DND-41 (cell line): Measurements from ENCODE around the gene GABARAP.

ENCODE experiments used
- ATAC-seq: fragments of 200-7000 bp; cut with Tn5 transposase; 3 replicates; pipeline ENCODE4 v1.9.1; 2021; ENCODE audit warnings: low read depth; ENCODE audit not compliant: insufficient read depth
- DNase-seq: peaks from one replicate; pipeline ENCODE4 v3.0.0-alpha.2; 2020
- H2AFZ ChIP-seq: 2 replicates; pipeline ENCODE4 v1.6.0; 2012; ENCODE audit warnings: low read depth, low read length
- H3K27ac ChIP-seq: 2 replicates; pipeline ENCODE4 v1.5.1; 2012; ENCODE audit warnings: low read length, inconsistent platforms
- H3K27me3 ChIP-seq: fragments of 200-600 bp; sonication (generic); 2 replicates; pipeline ENCODE4 v1.6.0; 2012; ENCODE audit warnings: low read length, mild to moderate bottlenecking, inconsistent platforms; ENCODE audit not compliant: insufficient read depth, poor library complexity
- H3K36me3 ChIP-seq: 2 replicates; pipeline ENCODE4 v1.5.1; 2012; ENCODE audit warnings: low read length, inconsistent platforms; ENCODE audit not compliant: insufficient read depth
- H3K4me1 ChIP-seq: 2 replicates; pipeline ENCODE4 v1.5.1; 2012; ENCODE audit warnings: mild to moderate bottlenecking, low read length; ENCODE audit not compliant: insufficient read depth
- H3K4me2 ChIP-seq: 2 replicates; pipeline ENCODE4 v1.6.0; 2012; ENCODE audit warnings: mild to moderate bottlenecking, moderate library complexity, low read length, inconsistent platforms; ENCODE audit not compliant: insufficient read depth
- H3K4me3 ChIP-seq, 2 experiments: fragments of 200-600 bp in 1 of 2; shearing (Covaris generic) in 1 of 2; 2 replicates each; pipeline ENCODE4 v1.5.1; 2012 to 2016; ENCODE audit warnings: inconsistent platforms in 2 of 2, low read length in 2 of 2, mild to moderate bottlenecking in 2 of 2, low read depth in 1 of 2, moderate library complexity in 1 of 2
- H3K79me2 ChIP-seq: 2 replicates; pipeline ENCODE4 v1.6.0; 2012; ENCODE audit warnings: low read length, inconsistent platforms; ENCODE audit not compliant: insufficient read depth
- H3K9ac ChIP-seq: 2 replicates; pipeline ENCODE4 v1.6.0; 2012; ENCODE audit warnings: low read depth, mild to moderate bottlenecking, inconsistent platforms, low read length, moderate library complexity
- H3K9me3 ChIP-seq: 2 replicates; pipeline ENCODE4 v1.5.1; 2012; ENCODE audit warnings: low read length, moderate library complexity, mild to moderate bottlenecking, inconsistent platforms; ENCODE audit not compliant: insufficient read depth, severe bottlenecking
- H4K20me1 ChIP-seq: 2 replicates; pipeline ENCODE4 v1.6.0; 2012; ENCODE audit warnings: low read length; ENCODE audit not compliant: insufficient read depth
- EZH2 ChIP-seq: IDR thresholded peaks from 3 replicates; pipeline ENCODE4 v1.6.1; 2012; ENCODE audit warnings: borderline replicate concordance, low read depth, mild to moderate bottlenecking, moderate library complexity, low read length, inconsistent platforms; ENCODE audit not compliant: severe bottlenecking
- TF ChIP-seq, protein P1 (sequence below): IDR thresholded peaks from 2 replicates; pipeline ENCODE4 v1.5.1; 2012; ENCODE audit warnings: borderline replicate concordance, low read length, moderate library complexity, mild to moderate bottlenecking; ENCODE audit not compliant: poor library complexity, severe bottlenecking; ENCODE audit errors: extremely low read depth

The GABARAP gene

DNA sequence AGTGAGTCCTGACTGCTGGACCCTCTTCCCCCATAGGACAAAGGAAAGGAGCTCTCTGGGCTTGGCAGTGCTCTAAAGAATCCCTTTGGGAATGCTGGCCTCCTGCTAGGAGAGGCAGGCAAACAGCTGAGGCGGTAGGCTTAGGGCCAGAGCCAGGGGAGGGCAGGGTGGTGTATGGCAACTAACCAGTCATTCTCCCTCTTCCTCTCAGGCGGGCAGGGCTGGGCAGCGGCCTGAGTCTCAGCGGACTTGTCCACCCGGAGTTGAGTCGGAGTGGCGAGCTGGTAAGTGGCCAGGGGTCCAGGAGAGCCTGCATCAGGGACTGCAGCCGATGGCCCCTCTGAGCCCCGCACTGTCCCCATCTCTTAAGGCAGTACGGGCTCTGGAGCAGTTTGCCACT, 18.1 kb downstream of the GABARAP start:
- Histone ChIP-seq H2AFZ (no peak overlapping the region), H3K9me3 (no peaks in the 10 kb centered on the region), H3K4me3 (no peak overlapping the region), H3K79me2 (peaks cover 29% of the 10 kb centered on the region), H3K27ac (no peak overlapping the region), H3K27me3 (no peaks in the 10 kb centered on the region), H3K9ac (no peak overlapping the region), H3K4me1 (peaks cover 30% of the 10 kb centered on the region), H4K20me1 (peaks cover 38% of the 10 kb centered on the region), H3K36me3 (peaks cover 84% of the 10 kb centered on the region), H3K4me2 (no peak overlapping the region)
- DNase-seq, result no peak
- ATAC-seq, result no peak
- TF ChIP-seq EZH2, result no peak
- TF ChIP-seq, protein P1, sequence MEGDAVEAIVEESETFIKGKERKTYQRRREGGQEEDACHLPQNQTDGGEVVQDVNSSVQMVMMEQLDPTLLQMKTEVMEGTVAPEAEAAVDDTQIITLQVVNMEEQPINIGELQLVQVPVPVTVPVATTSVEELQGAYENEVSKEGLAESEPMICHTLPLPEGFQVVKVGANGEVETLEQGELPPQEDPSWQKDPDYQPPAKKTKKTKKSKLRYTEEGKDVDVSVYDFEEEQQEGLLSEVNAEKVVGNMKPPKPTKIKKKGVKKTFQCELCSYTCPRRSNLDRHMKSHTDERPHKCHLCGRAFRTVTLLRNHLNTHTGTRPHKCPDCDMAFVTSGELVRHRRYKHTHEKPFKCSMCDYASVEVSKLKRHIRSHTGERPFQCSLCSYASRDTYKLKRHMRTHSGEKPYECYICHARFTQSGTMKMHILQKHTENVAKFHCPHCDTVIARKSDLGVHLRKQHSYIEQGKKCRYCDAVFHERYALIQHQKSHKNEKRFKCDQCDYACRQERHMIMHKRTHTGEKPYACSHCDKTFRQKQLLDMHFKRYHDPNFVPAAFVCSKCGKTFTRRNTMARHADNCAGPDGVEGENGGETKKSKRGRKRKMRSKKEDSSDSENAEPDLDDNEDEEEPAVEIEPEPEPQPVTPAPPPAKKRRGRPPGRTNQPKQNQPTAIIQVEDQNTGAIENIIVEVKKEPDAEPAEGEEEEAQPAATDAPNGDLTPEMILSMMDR, result no peak

DNA sequence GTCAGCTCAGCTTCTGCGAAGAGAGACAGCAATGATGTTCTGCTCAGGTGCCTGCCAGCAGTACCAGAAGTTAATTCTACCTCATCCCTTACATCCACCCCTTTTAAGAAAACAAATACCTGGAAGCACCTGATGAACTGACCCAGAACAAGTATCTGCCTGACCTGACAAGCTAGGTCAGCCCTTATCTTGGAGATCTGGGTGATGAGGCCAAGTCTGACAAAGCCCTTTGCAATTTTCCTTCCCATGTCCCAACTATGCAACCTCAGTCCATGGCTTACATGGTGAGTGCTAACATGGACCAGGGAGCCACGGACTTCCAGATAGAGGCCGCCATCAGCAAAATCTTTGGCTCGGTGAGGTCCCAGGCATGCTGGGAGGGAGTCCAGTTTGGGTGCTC, 18.9 kb downstream of the GABARAP start:
- H2AFZ ChIP-seq, result no peak overlapping the region
- no peaks in the 10 kb centered on the region for H3K9me3 ChIP-seq
- H3K9ac ChIP-seq, result no peak overlapping the region
- no peak for ATAC-seq
- peaks cover 26% of the 10 kb centered on the region for H3K79me2 ChIP-seq
- no peak overlapping the region for H3K4me3 ChIP-seq
- peaks cover 76% of the 10 kb centered on the region for H3K36me3 ChIP-seq
- H3K4me1 ChIP-seq, result peaks cover 38% of the 10 kb centered on the region
- TF ChIP-seq EZH2, result no peak
- TF ChIP-seq, protein P1, result no peak
- peaks cover 38% of the 10 kb centered on the region for H4K20me1 ChIP-seq
- no peak for DNase-seq
- H3K27me3 ChIP-seq, result no peaks in the 10 kb centered on the region
- no peak overlapping the region for H3K4me2 ChIP-seq
- H3K27ac ChIP-seq, result no peak overlapping the region

DNA sequence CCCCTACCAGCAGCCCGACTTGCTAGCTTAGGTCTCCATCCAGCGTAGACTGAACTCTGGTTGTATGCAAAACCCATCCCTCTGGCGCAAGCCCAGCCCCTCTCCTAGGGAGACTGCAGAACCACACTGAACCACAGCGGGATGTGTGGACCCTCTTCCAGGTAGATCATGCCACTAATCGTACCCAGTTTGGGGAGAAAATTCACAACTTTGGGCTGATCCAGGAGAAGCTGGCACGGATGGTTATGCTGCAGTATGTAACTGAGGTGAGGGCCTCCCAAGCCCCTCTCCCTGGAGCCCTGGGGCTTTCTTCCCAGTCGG, 19.3 kb downstream of the GABARAP start:
- H3K9ac ChIP-seq, result no peak overlapping the region

More for the DNA sequence above, 19.3 kb downstream of the GABARAP start:
- Histone ChIP-seq H3K4me2 (no peak overlapping the region), H3K9me3 (no peaks in the 10 kb centered on the region), H3K27ac (no peak overlapping the region), H2AFZ (no peak overlapping the region), H3K36me3 (peaks cover 72% of the 10 kb centered on the region), H3K27me3 (no peaks in the 10 kb centered on the region), H3K79me2 (peaks cover 26% of the 10 kb centered on the region), H3K4me1 (peaks cover 42% of the 10 kb centered on the region), H4K20me1 (peaks cover 38% of the 10 kb centered on the region), H3K4me3 (no peak overlapping the region)
- DNase-seq, result no peak
- TF ChIP-seq EZH2, result no peak
- TF ChIP-seq, protein P1, result no peak
- no peak for ATAC-seq
